Measurements from ENCODE around the gene AEBP1. TPM values are rescaled to one million over a fixed set of nuclear protein-coding genes. Genes with fewer than 3 reads are reported as not detected.

AEBP1 gene

Small RNA genes within 50 kb of the gene (small RNA-seq; reads per million reads assigned to genes)
- gene RNA5SP230 (ENCODE audit: insufficient read depth): not detected

Data from mesendoderm (in vitro differentiated cells).